HG02798 (cell line): ENCODE data around the gene OVOL3.

Experiments used
- ATAC-seq: cut with Tn5 transposase; IDR thresholded peaks from one replicate; pipeline ENCODE4 v1.9.1; 2021; ENCODE audit warnings: mild to moderate bottlenecking; ENCODE audit not compliant: unreplicated experiment, poor library complexity

OVOL3 gene

DNA sequence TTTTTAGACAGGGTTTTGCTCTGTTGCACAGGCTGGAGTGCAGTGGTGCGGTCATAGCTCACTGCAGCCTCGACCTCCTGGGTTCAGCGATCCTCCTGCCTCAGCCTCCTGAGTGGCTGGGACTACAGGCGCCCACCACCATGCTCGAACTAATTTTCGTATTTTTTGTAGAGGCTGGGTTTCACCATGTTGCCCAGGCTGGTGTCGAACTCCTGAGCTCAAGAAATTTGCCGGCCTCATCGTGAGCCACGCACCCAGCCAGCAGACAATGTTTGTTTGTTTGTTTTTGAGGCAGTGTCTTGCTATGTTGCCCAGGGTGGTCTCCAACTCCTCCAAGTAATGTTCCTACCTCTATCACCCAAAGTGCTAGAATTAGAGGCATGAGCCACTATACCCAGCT, 42.2 kb downstream of the OVOL3 start:
- ATAC-seq: no peak

DNA sequence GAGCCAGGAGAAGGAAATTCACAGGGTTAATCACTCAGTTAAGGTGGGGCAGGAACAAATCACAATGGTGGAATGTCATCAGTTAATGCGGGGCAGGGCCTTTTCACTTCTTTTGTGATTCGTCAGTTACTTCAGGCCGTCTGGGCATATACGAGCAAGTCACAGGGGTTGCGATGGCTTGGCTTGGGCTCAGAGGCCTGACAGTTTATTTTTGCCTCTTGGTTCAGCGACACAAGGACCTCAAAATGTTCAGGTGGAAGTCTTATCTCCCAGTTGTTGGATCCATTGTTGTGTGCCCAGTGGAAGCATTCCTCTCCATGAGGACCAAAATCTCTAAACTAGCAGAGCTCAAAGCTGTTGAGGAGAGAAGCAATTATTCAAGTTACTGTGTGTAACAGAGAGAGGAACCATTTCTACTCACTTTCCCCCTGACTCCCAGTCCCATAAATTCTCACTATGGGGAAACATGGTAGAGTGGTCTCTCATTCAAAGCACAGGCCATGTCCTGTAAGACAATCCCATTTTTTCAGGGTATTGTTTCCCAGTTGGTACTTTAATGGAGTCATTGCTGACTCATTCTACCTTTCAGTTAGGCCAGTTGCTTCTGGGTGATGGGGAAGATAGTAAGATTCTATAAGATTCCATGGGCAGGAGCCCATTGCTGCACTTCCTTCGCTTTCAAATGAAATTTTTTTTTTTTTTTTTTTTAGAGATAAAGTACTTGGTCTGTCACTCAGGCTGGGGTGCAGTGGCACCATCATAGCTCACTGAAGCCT, 50.1 kb downstream of the OVOL3 start:
- no peak for ATAC-seq
